GM12873 (cell line): ENCODE data around the gene ZNF208.
"Not testable (repeated sequence)": the region's sequence is repeated elsewhere in the genome, so short reads cannot be mapped to it uniquely, and the experiment has no call there.

ENCODE experiments used
- TF ChIP-seq, protein P1 (sequence below): IDR thresholded peaks from 2 replicates; pipeline ENCODE4 v1.5.1; 2012; ENCODE audit warnings: low read depth, mild to moderate bottlenecking, moderate library complexity, low read length, control low read depth; ENCODE audit not compliant: insufficient read depth; ENCODE audit errors: missing control alignments

ZNF208 gene

DNA sequence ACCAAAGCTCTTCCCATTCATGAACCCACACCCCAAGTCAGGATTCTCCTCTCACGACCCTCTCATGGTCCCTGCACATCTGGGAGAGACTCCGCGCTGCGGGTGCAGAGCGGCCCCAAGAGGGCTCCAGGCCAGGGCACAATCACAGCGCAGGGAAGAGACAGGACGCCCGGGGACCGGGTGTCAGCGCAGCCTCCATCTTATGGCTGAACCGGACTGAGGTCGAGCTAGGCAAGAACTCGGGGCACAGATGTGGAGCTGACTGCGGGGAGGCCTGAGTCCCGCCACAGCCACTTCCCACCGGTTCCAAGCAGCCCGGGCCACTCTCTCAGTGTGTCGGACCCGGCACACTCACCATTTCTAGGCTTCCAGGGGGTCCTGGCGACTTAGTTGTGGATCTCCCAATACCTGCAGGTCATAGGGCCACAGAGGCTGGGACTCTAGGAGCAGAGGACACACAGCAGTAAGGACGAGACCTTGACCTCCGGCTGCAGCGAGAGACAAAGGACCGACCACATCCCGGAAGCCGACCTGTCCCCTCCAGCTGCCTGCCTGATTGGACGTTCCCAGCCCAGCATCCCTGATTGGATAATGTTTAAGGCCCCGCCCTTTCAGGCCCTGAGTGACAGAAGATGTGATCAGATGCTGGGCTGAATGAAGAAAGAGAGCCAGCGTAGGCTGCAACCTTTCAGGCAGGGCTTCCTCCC, at the start of gene ZNF208:
ZNF208 (minus strand) TSS at position 507 of the 707 bp plus-strand sequence; CDS start at position 358, 149 bp downstream.
- TF ChIP-seq, protein P1, sequence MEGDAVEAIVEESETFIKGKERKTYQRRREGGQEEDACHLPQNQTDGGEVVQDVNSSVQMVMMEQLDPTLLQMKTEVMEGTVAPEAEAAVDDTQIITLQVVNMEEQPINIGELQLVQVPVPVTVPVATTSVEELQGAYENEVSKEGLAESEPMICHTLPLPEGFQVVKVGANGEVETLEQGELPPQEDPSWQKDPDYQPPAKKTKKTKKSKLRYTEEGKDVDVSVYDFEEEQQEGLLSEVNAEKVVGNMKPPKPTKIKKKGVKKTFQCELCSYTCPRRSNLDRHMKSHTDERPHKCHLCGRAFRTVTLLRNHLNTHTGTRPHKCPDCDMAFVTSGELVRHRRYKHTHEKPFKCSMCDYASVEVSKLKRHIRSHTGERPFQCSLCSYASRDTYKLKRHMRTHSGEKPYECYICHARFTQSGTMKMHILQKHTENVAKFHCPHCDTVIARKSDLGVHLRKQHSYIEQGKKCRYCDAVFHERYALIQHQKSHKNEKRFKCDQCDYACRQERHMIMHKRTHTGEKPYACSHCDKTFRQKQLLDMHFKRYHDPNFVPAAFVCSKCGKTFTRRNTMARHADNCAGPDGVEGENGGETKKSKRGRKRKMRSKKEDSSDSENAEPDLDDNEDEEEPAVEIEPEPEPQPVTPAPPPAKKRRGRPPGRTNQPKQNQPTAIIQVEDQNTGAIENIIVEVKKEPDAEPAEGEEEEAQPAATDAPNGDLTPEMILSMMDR: not testable (repeated sequence)

DNA sequence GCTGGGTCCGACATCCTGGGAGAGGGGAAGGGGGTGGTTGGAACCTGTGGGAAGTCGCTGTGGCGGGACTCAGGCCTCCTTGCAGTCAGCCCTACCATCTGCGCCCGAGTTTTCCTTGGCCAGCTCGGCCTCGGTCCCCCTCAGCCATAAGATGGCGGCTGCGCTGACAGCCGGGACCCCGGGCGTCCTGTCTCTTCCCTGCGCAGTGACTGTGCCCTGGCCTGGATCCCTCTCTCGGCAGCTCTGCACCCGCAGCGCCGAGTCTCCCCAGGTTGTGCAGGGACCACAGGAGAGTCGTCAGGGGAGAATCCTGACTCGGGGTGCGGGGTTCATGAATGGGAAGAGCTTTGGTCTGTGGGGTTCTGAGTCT, 41.9 kb upstream of the ZNF208 start:
- TF ChIP-seq, protein P1: no peak

DNA sequence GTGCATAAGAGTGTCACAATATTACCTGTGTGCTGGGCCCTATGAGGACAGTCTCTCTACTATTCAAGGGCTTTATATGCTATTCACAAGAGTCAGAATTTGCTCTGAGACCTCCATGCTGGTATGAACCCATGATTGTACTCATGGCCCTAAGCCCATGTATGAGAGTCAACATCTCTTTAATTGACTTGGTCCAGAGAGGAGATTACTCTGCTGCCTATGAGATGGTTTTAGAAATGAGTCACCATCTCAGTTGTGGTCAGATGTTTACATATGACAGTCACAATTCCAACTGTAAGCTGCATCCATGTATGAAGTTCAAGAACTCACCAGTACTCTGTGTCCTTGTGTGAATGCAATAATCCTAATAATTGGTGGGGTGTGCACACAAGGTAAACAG, 19.9 kb upstream of the ZNF208 start:
- TF ChIP-seq, protein P1: no peak

GRCh38 chr19:22026687-22027086, 15.9 kb upstream of the ZNF208 start:
- TF ChIP-seq, protein P1: no peak

GRCh38 chr19:21970466-21970865, 40.3 kb downstream of the ZNF208 start:
- TF ChIP-seq, protein P1: no peak

DNA sequence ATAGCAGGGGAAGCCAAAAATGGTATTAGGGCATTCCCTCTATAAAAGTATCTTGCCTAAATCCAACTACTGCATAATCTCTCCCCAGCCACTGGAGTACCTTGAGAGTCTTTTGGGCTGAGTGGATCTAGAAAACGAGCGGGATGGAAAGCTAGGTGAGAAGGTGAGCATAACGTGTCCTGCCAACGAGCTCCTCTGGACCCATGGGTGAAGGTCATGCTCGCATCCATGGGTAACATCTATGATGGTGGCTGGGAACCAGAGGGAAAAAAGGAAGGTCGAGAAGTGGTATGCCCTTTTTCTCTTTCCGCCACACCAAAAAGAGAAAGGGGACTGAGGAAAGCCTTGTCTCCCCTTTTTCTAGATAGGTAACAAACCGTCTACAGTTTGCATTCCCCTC, 63.0 kb downstream of the ZNF208 start:
- TF ChIP-seq, protein P1: no peak

GRCh38 chr19:21940684-21941083, 70.1 kb downstream of the ZNF208 start:
- TF ChIP-seq, protein P1: no peak
